K562 (cell line): Measurements from ENCODE around the gene LRRC25. TPM values are rescaled to one million over a fixed set of nuclear protein-coding genes. Genes with fewer than 3 reads are reported as not detected.

Source experiments
- ASH1L ChIP-seq: fragments of 450-650 bp; IDR thresholded peaks from 2 replicates; pipeline ENCODE4 v1.6.1; 2018; ENCODE audit warnings: borderline replicate concordance, mild to moderate bottlenecking, low read depth; ENCODE audit not compliant: partially characterized antibody
- CHD4 ChIP-seq: fragments of 200-600 bp; sonication (generic); IDR thresholded peaks from 3 replicates; pipeline ENCODE4 v1.6.1; 2012; ENCODE audit warnings: low read depth, mild to moderate bottlenecking, mixed read lengths, low read length, inconsistent platforms; ENCODE audit not compliant: insufficient read depth, insufficient replicate concordance, poor library complexity, severe bottlenecking
- CREM ChIP-seq: IDR thresholded peaks from 2 replicates; pipeline ENCODE4 v1.6.1; 2014; ENCODE audit warnings: antibody characterized with exemption, low read depth
- FUS ChIP-seq: fragments of 200-400 bp; formaldehyde crosslinking; optimal IDR thresholded peaks from 2 replicates; pipeline ENCODE3; 2017; ENCODE audit warnings: low read depth, low read length
- GTF2E2 ChIP-seq: fragments of 200-800 bp; sonication (Bioruptor generic); IDR thresholded peaks from 2 replicates; pipeline ENCODE4 v1.6.1; 2016; ENCODE audit warnings: missing genetic modification characterization, missing compliant biosample characterization
- HDAC1 ChIP-seq, 2 experiments: fragments of 450-650 bp; IDR thresholded peaks; 2 replicates each; pipeline ENCODE4 v1.6.1; 2016 to 2017; ENCODE audit warnings: inconsistent platforms in 1 of 2, mild to moderate bottlenecking in 1 of 2, moderate library complexity in 1 of 2
- HDAC3 ChIP-seq: fragments of 450-650 bp; IDR thresholded peaks from 2 replicates; pipeline ENCODE4 v1.6.1; 2018; ENCODE audit warnings: borderline replicate concordance, mild to moderate bottlenecking, moderate library complexity; ENCODE audit not compliant: partially characterized antibody
- NFE2 ChIP-seq: IDR thresholded peaks from 2 replicates; pipeline ENCODE4 v1.6.1; 2014; ENCODE audit warnings: antibody characterized with exemption, low read depth
- NR1H2 ChIP-seq: sonication (generic); formaldehyde crosslinking; IDR thresholded peaks from 2 replicates; pipeline ENCODE4 v1.4.0; 2020; ENCODE audit warnings: mild to moderate bottlenecking, missing genetic modification reagents
- NR2F6 ChIP-seq: fragments of 450-650 bp; formaldehyde crosslinking; IDR thresholded peaks from 2 replicates; pipeline ENCODE4 v1.4.0; 2020; ENCODE audit warnings: mild to moderate bottlenecking
- RNF2 ChIP-seq: sonication (generic); IDR thresholded peaks from 2 replicates; pipeline ENCODE4 v1.6.1; 2016
- SOX6 ChIP-seq: fragments of 450-650 bp; IDR thresholded peaks from 2 replicates; pipeline ENCODE4 v1.6.1; 2014; ENCODE audit warnings: mild to moderate bottlenecking
- SREBF1 ChIP-seq: fragments of 150-350 bp; IDR thresholded peaks from 2 replicates; pipeline ENCODE4 v1.6.1; 2014; ENCODE audit warnings: antibody characterized with exemption, low read depth, low read length, borderline replicate concordance
- SUPT5H ChIP-seq: fragments of 450-650 bp; IDR thresholded peaks from 2 replicates; pipeline ENCODE4 v1.6.1; 2016
- TEAD1 ChIP-seq, 2 experiments: fragments of 450-650 bp in 1 of 2; sonication (generic) in 1 of 2; formaldehyde crosslinking; IDR thresholded peaks; 2 replicates each; pipeline versions ENCODE4 v1.4.0 to v1.8.0; 2020 to 2022; ENCODE audit warnings: mild to moderate bottlenecking in 2 of 2, missing genetic modification reagents in 1 of 2
- ZFPM2 ChIP-seq: fragments of 250-450 bp; sonication (Bioruptor Pico); IDR thresholded peaks from 2 replicates; pipeline ENCODE4 v1.5.1; 2022; ENCODE audit warnings: mild to moderate bottlenecking
- ZNF124 ChIP-seq: sonication (generic); formaldehyde crosslinking; IDR thresholded peaks from 2 replicates; pipeline ENCODE4 v1.8.1; 2022; ENCODE audit warnings: missing genetic modification reagents
- ZNF197 ChIP-seq: fragments of 200-800 bp; sonication (Bioruptor generic); IDR thresholded peaks from 2 replicates; pipeline ENCODE4 v1.6.1; 2016; ENCODE audit warnings: low read depth, missing genetic modification characterization, missing compliant biosample characterization
- ZNF57 ChIP-seq: fragments of 450-650 bp; formaldehyde crosslinking; IDR thresholded peaks from 2 replicates; pipeline ENCODE4 v1.4.0; 2020; ENCODE audit warnings: mild to moderate bottlenecking, moderate library complexity
- ZNF668 ChIP-seq: fragments of 250-450 bp; sonication (Bioruptor Pico); IDR thresholded peaks from 2 replicates; pipeline ENCODE4 v1.8.0; 2022; ENCODE audit warnings: mild to moderate bottlenecking, inconsistent platforms
- ZNF780A ChIP-seq: fragments of 250-450 bp; sonication (Bioruptor Pico); IDR thresholded peaks from 2 replicates; pipeline ENCODE4 v1.5.0; 2021; ENCODE audit warnings: mild to moderate bottlenecking
- polyA plus RNA-seq, 8 experiments: library from polyadenylated mRNA; depleted of rRNA in 4 of 8; stranded (reverse) in 5 of 8; unstranded in 3 of 8; fragments of >200 nt; fragmentation: Nextera tagmentation in 2 of 8; fragmentation: Illumina TruSeq in 1 of 8; extraction: Ambion mirVana in 2 of 8; extraction: Trizol in 1 of 8; gene quantifications; 2 replicates each; pipeline versions ENCODE4 v1.2.1 to v1.2.3, GENCODE V29; 2011 to 2014; ENCODE audit warnings: inconsistent platforms in 1 of 8, missing spikeins in 1 of 8
- total RNA-seq, 7 experiments: library from RNA; depleted of rRNA in 6 of 7; stranded (reverse); fragments of >200 nt in 6 of 7; fragmentation: Illumina TruSeq in 2 of 7; extraction: Trizol in 2 of 7; gene quantifications; 2 replicates each; pipeline versions ENCODE4 v1.2.1 to v1.2.3, GENCODE V29; 2011 to 2021; ENCODE audit warnings: low replicate concordance in 1 of 7
- TF ChIP-seq, protein P1 (sequence below), 2 experiments: fragments of 250-450 bp in 1 of 2; fragments of 450-650 bp in 1 of 2; sonication (Bioruptor Pico) in 1 of 2; IDR thresholded peaks; 2 replicates each; pipeline versions ENCODE4 v1.6.1 to v1.8.0; 2016 to 2021; ENCODE audit warnings: mild to moderate bottlenecking in 2 of 2, moderate library complexity in 2 of 2, missing compliant biosample characterization in 1 of 2, missing genetic modification characterization in 1 of 2
- TF ChIP-seq, protein P2 (sequence below): sonication (generic); formaldehyde crosslinking; IDR thresholded peaks from 2 replicates; pipeline ENCODE4 v1.5.0; 2020; ENCODE audit warnings: missing genetic modification reagents
- TF ChIP-seq, protein P3 (sequence below): IDR thresholded peaks from 2 replicates; pipeline ENCODE4 v1.6.1; 2012; ENCODE audit warnings: low read depth, low read length, improper control_type of control experiment, borderline replicate concordance
- TF ChIP-seq, protein P4 (sequence below): sonication (generic); formaldehyde crosslinking; IDR thresholded peaks from 2 replicates; pipeline ENCODE4 v1.8.1; 2023; ENCODE audit warnings: mild to moderate bottlenecking, missing genetic modification reagents, moderate library complexity

Gene LRRC25
- total and polyA plus RNA-seq, 9 of the 15 experiments (the other 6 are each of a cell fraction or from before 2014, with no cell fraction given), result 0.07 to 0.36 (median 0.10) TPM; not detected in 3

DNA sequence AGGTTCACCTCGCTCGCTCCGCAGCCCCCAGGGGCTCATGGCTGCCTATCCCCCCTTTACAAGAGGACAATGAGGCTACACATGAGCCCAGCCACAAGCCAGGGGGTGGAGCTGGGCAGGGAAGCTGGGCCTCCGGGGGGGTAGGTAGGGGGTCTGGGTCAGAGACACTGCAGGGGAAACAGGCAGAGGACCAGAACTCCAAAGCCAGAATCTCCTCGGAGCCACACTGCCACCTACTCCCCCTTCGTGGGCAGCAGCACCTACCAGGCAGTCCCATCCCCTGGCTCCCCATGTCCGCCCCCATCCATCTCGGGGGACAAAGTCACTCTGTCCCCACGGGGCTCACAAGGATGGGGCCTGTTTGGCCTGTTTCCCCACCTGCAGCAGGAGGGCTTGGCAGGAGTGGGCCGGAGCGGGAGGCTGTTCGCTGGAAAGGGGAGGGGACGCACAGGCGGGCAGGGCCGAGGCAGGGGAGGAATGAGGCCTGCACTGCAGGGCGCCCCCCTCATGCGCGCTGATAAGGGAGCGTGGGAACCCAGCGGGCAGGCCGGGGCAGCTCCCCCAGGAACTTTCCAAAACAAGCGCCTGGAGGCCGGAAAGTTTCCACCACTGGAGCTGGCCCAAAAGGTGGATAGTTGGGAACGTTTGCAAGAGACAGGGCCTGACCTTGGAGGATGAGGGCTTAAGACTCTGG lies 41.1 kb upstream of the LRRC25 start (continued):
- TF ChIP-seq, protein P1, sequence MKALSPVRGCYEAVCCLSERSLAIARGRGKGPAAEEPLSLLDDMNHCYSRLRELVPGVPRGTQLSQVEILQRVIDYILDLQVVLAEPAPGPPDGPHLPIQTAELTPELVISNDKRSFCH (CRISPR knock-in tag; IDR thresholded peaks at IDR 0.05), result no peak
- TF ChIP-seq, protein P1 (tag; IDR thresholded peaks at IDR 0.05), result 0 out of 2 replicates have a peak, but pooled peaks have one; percentile 53
- TF ChIP-seq FUS (no peak), SOX6 (0 out of 2 replicates have a peak, but pooled peaks have one; percentile 51), ZFPM2 (CRISPR knock-in tag) (no peak), ZNF124 (CRISPR knock-in tag) (no peak), CREM (peak; percentile 61; the same call in 1 of the 2 replicates), NR1H2 (CRISPR knock-in tag) (no peak), TEAD1 (CRISPR knock-in tag; IDR thresholded peaks at IDR 0.05) (peak in 1 of 2 experiments; percentile 7; a peak in 3 of 4 replicates), ZNF668 (CRISPR knock-in tag) (no peak), RNF2 (peak; percentile 74; the same call in 1 of the 2 replicates), NR2F6 (CRISPR knock-in tag) (no peak), SREBF1 (no peak), ZNF197 (no peak), ASH1L (no peak), HDAC3 (no peak), GTF2E2 (tag) (peak; percentile 42; the same call in 1 of the 2 replicates), SUPT5H (peak; percentile 52), CHD4 (no peak), ZNF57 (no peak), HDAC1 (IDR thresholded peaks at IDR 0.05) (peak in 1 of 2 experiments; percentile 71; a peak in 2 of 4 replicates), ZNF780A (CRISPR knock-in tag) (no peak), NFE2 (no peak)
- TF ChIP-seq, protein P2, sequence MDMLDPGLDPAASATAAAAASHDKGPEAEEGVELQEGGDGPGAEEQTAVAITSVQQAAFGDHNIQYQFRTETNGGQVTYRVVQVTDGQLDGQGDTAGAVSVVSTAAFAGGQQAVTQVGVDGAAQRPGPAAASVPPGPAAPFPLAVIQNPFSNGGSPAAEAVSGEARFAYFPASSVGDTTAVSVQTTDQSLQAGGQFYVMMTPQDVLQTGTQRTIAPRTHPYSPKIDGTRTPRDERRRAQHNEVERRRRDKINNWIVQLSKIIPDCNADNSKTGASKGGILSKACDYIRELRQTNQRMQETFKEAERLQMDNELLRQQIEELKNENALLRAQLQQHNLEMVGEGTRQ (CRISPR knock-in tag), result no peak
- TF ChIP-seq, protein P3, sequence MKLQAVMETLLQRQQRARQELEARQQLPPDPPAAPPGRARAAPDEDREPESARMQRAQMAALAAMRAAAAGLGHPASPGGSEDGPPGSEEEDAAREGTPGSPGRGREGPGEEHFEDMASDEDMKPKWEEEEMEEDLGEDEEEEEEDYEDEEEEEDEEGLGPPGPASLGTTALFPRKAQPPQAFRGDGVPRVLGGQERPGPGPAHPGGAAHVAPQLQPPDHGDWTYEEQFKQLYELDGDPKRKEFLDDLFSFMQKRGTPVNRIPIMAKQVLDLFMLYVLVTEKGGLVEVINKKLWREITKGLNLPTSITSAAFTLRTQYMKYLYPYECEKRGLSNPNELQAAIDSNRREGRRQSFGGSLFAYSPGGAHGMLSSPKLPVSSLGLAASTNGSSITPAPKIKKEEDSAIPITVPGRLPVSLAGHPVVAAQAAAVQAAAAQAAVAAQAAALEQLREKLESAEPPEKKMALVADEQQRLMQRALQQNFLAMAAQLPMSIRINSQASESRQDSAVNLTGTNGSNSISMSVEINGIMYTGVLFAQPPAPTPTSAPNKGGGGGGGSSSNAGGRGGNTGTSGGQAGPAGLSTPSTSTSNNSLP, result no peak
- TF ChIP-seq, protein P4, sequence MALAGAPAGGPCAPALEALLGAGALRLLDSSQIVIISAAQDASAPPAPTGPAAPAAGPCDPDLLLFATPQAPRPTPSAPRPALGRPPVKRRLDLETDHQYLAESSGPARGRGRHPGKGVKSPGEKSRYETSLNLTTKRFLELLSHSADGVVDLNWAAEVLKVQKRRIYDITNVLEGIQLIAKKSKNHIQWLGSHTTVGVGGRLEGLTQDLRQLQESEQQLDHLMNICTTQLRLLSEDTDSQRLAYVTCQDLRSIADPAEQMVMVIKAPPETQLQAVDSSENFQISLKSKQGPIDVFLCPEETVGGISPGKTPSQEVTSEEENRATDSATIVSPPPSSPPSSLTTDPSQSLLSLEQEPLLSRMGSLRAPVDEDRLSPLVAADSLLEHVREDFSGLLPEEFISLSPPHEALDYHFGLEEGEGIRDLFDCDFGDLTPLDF, result no peak
